Measurements from ENCODE around the gene ARHGAP5. TPM values are rescaled to one million over a fixed set of nuclear protein-coding genes. Genes with fewer than 3 reads are reported as not detected.

ARHGAP5 gene
- total RNA-seq, 3 donors from 2014 or later, result 115 to 189 (median 121) TPM

- Histone ChIP-seq H3K9me3 (no peaks in the 10 kb centered on the region), H3K4me1 (no peaks in the 10 kb centered on the region), H3K27ac (no peak overlapping the region), H3K4me3 (no peak overlapping the region), H3K36me3 (no peaks in the 10 kb centered on the region), H3K27me3 (no peaks in the 10 kb centered on the region)
- intact Hi-C loops (cut with DNase I; ENCODE audit: low total_unique reads), result no loop called here
- TF ChIP-seq POLR2A (IDR thresholded peaks at IDR 0.05), result no peak
- TF ChIP-seq POLR2AphosphoS5 (IDR thresholded peaks at IDR 0.05), result no peak
- TF ChIP-seq CTCF (IDR thresholded peaks at IDR 0.05), result no peak
- no peak for DNase-seq (ENCODE audit: low spot score in 2 of 2)
Observed at GRCh38 chr14:32192712-32193373, 115.7 kb downstream of the ARHGAP5 start.

GRCh38 chr14:32193532-32193931, 116.4 kb downstream of the ARHGAP5 start:
- TF ChIP-seq CTCF (IDR thresholded peaks at IDR 0.05), result no peak
- no peak for TF ChIP-seq POLR2A (IDR thresholded peaks at IDR 0.05)
- no peak for TF ChIP-seq POLR2AphosphoS5 (IDR thresholded peaks at IDR 0.05)
- H3K4me1 ChIP-seq, result no peaks in the 10 kb centered on the region
- no peaks in the 10 kb centered on the region for H3K27me3 ChIP-seq
- no peak overlapping the region for H3K27ac ChIP-seq
- H3K4me3 ChIP-seq, result no peak overlapping the region
- no peaks in the 10 kb centered on the region for H3K36me3 ChIP-seq
- intact Hi-C loops (cut with DNase I; ENCODE audit: low total_unique reads), result no loop called here
- H3K9me3 ChIP-seq, result no peaks in the 10 kb centered on the region
- no peak for DNase-seq (ENCODE audit: low spot score in 2 of 2)

- Histone ChIP-seq H3K27me3 (no peaks in the 10 kb centered on the region), H3K27ac (no peak overlapping the region), H3K36me3 (no peaks in the 10 kb centered on the region), H3K4me1 (no peaks in the 10 kb centered on the region), H3K9me3 (no peaks in the 10 kb centered on the region), H3K4me3 (no peak overlapping the region)
- TF ChIP-seq CTCF (IDR thresholded peaks at IDR 0.05) (no peak), POLR2AphosphoS5 (IDR thresholded peaks at IDR 0.05) (no peak), POLR2A (IDR thresholded peaks at IDR 0.05) (no peak)
- DNase-seq (ENCODE audit: low spot score in 2 of 2), result no peak
- intact Hi-C loops (cut with DNase I; ENCODE audit: low total_unique reads), result no loop called here
Observed at GRCh38 chr14:32195636-32196035, 118.5 kb downstream of the ARHGAP5 start.

GRCh38 chr14:32197919-32198318, 120.8 kb downstream of the ARHGAP5 start:
- no peak overlapping the region for H3K4me3 ChIP-seq
- DNase-seq (ENCODE audit: low spot score in 2 of 2), result no peak
- intact Hi-C loops (cut with DNase I; ENCODE audit: low total_unique reads), result no loop called here
- H3K4me1 ChIP-seq, result no peaks in the 10 kb centered on the region
- H3K27me3 ChIP-seq, result no peaks in the 10 kb centered on the region
- no peaks in the 10 kb centered on the region for H3K36me3 ChIP-seq
- TF ChIP-seq POLR2A (IDR thresholded peaks at IDR 0.05), result no peak
- no peaks in the 10 kb centered on the region for H3K9me3 ChIP-seq
- H3K27ac ChIP-seq, result no peak overlapping the region

- peak overlapping the region; percentile 92 to 94 for H3K27ac ChIP-seq
Observed at GRCh38 chr14:32200368-32201192, 123.5 kb downstream of the ARHGAP5 start.

More at GRCh38 chr14:32200368-32201192, 123.5 kb downstream of the ARHGAP5 start:
- intact Hi-C loops (cut with DNase I; ENCODE audit: low total_unique reads), result no loop called here
- no peaks in the 10 kb centered on the region for H3K27me3 ChIP-seq
- H3K9me3 ChIP-seq, result no peaks in the 10 kb centered on the region
- peak overlapping the region; percentile 67 to 87 (median 75) for H3K4me3 ChIP-seq
- H3K36me3 ChIP-seq, result no peaks in the 10 kb centered on the region
- no peaks in the 10 kb centered on the region for H3K4me1 ChIP-seq
- TF ChIP-seq POLR2A (IDR thresholded peaks at IDR 0.05), result no peak
- TF ChIP-seq POLR2AphosphoS5 (IDR thresholded peaks at IDR 0.05), result no peak
- no peak for TF ChIP-seq CTCF (IDR thresholded peaks at IDR 0.05)
- DNase-seq (ENCODE audit: low spot score in 2 of 2), result no peak

All from breast epithelium (tissue), 4 donors.